Nephron (organoid): ENCODE results near the gene ERCC6L.

Experiments used
- H3K27ac Mint-ChIP-seq, 3 experiments: 2 replicates each; pipeline ENCODE4 v1.8.0; 2020; ENCODE audit warnings: mixed read lengths in 3 of 3, mild to moderate bottlenecking in 2 of 3, moderate library complexity in 1 of 3
- H3K27me3 Mint-ChIP-seq: 2 replicates; pipeline ENCODE4 v1.8.0; 2021; ENCODE audit warnings: low read depth, mild to moderate bottlenecking, moderate library complexity, mixed read lengths
- H3K36me3 Mint-ChIP-seq: 2 replicates; pipeline ENCODE4 v1.8.0; 2020; ENCODE audit warnings: low read depth, mixed read lengths
- H3K4me1 Mint-ChIP-seq: 2 replicates; pipeline ENCODE4 v1.8.0; 2020; ENCODE audit warnings: mixed read lengths
- H3K4me3 Mint-ChIP-seq, 3 experiments: 2 replicates each; pipeline ENCODE4 v1.8.0; 2020; ENCODE audit warnings: mild to moderate bottlenecking in 3 of 3, mixed read lengths in 3 of 3, moderate library complexity in 2 of 3
- H3K9me3 Mint-ChIP-seq: 2 replicates; pipeline ENCODE4 v1.8.0; 2020; ENCODE audit warnings: mixed read lengths
- TF ChIP-seq, protein P1 (sequence below), 3 experiments: fragments of 200-600 bp; sonication (generic); IDR thresholded peaks; one replicate each; pipeline ENCODE4 v1.5.0; 2021; ENCODE audit warnings: antibody characterized with exemption in 3 of 3; ENCODE audit not compliant: unreplicated experiment in 3 of 3

The ERCC6L gene

DNA sequence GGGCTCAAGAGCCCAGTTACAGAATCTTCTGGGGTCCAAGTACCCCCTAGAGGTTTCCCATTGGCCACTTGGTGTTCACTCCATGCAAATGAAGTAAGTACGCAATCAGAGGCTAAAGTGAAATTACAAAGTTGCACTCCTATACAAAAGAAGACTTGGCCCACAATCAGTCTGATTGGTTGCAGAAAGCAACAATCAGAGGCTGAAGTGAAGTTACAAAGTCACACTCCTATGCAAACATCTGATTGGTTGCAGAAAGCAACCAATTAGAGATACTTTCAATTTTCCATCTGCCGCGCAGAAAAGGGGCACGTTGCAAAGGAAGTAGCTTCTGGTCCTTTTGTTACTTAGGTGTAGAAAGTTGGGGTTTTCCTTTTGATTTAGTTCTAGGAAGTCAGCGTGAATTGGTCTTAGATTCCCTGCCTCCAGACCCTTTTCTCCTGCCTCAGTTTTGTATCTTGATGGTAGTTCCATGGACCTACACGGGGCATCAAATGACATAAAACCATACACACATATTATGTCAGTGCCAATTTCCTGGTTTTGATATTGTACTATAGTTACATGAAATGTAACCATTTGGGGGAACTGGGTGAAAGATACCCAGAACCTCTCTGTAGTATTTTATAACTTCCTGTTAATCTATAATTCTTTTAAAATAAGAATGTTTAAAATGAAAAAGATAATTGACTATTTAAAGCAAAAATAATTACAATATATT lies 69.7 kb downstream of the ERCC6L start:
- Mint-ChIP-seq H3K36me3 (no peaks in the 10 kb centered on the region), H3K9me3 (peaks cover 3% of the 10 kb centered on the region), H3K27me3 (no peaks in the 10 kb centered on the region), H3K4me1 (no peaks in the 10 kb centered on the region), H3K4me3 (no peak overlapping the region), H3K27ac (no peak overlapping the region)
- TF ChIP-seq, protein P1, sequence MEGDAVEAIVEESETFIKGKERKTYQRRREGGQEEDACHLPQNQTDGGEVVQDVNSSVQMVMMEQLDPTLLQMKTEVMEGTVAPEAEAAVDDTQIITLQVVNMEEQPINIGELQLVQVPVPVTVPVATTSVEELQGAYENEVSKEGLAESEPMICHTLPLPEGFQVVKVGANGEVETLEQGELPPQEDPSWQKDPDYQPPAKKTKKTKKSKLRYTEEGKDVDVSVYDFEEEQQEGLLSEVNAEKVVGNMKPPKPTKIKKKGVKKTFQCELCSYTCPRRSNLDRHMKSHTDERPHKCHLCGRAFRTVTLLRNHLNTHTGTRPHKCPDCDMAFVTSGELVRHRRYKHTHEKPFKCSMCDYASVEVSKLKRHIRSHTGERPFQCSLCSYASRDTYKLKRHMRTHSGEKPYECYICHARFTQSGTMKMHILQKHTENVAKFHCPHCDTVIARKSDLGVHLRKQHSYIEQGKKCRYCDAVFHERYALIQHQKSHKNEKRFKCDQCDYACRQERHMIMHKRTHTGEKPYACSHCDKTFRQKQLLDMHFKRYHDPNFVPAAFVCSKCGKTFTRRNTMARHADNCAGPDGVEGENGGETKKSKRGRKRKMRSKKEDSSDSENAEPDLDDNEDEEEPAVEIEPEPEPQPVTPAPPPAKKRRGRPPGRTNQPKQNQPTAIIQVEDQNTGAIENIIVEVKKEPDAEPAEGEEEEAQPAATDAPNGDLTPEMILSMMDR (IDR thresholded peaks at IDR 0.05; ENCODE audit: unreplicated experiment in 3 of 3) = no peak

DNA sequence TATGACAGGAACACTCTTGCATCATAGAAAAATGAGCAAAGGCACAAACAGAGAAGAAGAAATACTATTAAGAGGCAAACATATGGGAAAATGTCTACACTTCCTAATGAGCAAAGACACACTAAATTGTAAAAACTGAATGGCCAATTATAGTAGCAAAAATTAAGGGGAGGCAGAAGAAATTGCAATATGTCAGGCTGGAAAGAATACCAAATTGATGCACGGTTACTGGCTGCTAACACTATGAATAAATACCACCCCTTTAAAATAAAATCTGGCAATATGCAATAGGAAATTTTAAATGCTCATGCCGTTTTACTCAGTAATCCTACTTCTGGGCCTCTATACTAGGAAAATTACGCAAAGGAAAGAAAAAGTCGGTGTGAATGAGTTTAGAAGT lies 73.3 kb downstream of the ERCC6L start:
- H3K36me3 Mint-ChIP-seq = no peaks in the 10 kb centered on the region
- H3K4me3 Mint-ChIP-seq = no peak overlapping the region
- no peak overlapping the region for H3K27ac Mint-ChIP-seq
- TF ChIP-seq, protein P1 (IDR thresholded peaks at IDR 0.05; ENCODE audit: unreplicated experiment in 3 of 3) = no peak
- no peaks in the 10 kb centered on the region for H3K27me3 Mint-ChIP-seq
- H3K9me3 Mint-ChIP-seq = peaks cover 7% of the 10 kb centered on the region
- no peaks in the 10 kb centered on the region for H3K4me1 Mint-ChIP-seq

DNA sequence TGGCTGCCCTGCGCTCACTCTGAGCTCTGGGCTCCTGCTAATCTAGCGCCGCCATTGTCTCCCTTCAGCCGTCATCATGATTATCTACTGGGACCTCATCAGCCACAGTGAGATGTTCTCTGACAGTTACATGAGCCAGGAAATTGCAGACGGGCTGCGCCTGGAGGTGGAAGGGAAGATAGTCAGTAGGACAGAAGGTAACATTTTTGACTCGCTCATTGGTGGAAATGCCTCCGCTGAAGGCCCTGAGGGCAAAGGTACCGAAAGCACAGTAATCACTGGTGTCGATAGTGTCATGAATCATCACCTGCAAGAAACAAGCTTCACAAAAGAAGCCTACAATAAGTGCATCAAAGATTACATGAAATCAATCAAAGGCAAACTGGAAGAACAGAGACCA lies 79.1 kb downstream of the ERCC6L start:
- no peak overlapping the region for H3K27ac Mint-ChIP-seq
- H3K4me1 Mint-ChIP-seq = no peaks in the 10 kb centered on the region
- TF ChIP-seq, protein P1 (IDR thresholded peaks at IDR 0.05; ENCODE audit: unreplicated experiment in 3 of 3) = no peak
- H3K36me3 Mint-ChIP-seq = no peaks in the 10 kb centered on the region
- peaks cover 35% of the 10 kb centered on the region for H3K9me3 Mint-ChIP-seq
- no peak overlapping the region for H3K4me3 Mint-ChIP-seq
- no peaks in the 10 kb centered on the region for H3K27me3 Mint-ChIP-seq

DNA sequence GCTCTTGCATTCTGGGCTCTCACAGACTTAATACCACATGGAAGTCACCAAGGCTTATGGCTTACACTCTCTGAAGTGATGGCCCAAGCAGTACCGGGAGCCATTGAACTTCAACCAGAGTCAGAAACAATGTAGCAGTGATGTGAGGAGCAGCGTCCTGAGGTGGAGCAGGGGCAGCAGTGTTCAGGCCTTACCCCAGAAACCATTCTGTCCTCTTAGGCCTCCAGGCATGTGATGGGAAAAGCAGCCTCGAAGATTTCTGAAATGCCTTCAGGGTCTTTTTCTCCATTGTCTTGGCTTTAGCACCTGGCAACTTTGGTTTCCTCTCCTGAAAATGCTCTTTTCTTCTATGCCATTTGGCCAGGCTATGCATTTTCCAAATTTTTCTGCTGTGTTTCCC lies 80.1 kb downstream of the ERCC6L start:
- no peaks in the 10 kb centered on the region for H3K36me3 Mint-ChIP-seq
- TF ChIP-seq, protein P1 (IDR thresholded peaks at IDR 0.05; ENCODE audit: unreplicated experiment in 3 of 3) = no peak

More for the DNA sequence above, 80.1 kb downstream of the ERCC6L start:
- H3K27ac Mint-ChIP-seq = no peak overlapping the region
- H3K27me3 Mint-ChIP-seq = no peaks in the 10 kb centered on the region
- H3K4me3 Mint-ChIP-seq = no peak overlapping the region
- peaks cover 35% of the 10 kb centered on the region for H3K9me3 Mint-ChIP-seq
- no peaks in the 10 kb centered on the region for H3K4me1 Mint-ChIP-seq
